GM19455 (cell line): ENCODE data around the gene PROK1.

Experiments
- ATAC-seq: cut with Tn5 transposase; IDR thresholded peaks from one replicate; pipeline ENCODE4 v1.9.1; 2021; ENCODE audit not compliant: unreplicated experiment

The PROK1 gene

DNA sequence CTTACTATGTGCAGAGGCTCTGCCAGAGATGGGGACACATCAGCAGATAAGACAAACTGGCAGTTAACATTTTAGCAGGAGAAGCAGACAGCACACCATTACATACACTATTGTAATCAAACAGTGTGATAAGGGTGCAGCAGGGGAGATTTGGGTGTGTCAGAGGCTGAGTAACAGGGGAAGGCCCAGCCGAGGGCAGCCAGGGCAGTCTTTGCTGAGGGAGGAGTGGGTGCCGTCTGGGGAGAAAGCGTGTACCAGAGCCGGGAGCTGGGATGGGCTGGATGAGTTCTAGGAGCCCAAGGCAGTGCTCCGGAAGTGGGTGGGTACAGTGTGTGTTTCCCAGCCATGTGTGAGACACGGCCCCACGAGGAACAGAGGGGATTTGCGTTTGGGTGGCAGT, 36.8 kb downstream of the PROK1 start:
- no peak for ATAC-seq

DNA sequence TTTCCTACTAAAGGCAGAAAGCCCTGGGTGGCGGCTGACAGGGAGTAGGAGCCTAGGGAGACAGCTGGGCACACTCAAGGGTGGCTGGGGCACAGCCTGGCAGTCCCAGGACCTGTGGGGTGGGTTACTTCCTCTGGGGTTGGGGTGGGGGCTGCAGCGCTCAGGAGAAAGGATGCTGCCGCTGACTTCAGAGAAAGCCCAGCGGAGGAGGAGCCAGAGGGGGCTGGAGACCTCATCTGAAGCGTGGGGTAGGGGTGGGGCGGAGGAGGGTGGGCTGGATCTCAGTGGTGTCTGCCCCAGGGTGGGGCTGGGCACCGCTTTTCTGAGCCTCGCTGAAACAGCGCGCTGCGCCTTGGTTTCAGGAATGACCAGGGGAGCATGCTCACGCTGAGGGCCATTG, 37.2 kb downstream of the PROK1 start:
- ATAC-seq = no peak

DNA sequence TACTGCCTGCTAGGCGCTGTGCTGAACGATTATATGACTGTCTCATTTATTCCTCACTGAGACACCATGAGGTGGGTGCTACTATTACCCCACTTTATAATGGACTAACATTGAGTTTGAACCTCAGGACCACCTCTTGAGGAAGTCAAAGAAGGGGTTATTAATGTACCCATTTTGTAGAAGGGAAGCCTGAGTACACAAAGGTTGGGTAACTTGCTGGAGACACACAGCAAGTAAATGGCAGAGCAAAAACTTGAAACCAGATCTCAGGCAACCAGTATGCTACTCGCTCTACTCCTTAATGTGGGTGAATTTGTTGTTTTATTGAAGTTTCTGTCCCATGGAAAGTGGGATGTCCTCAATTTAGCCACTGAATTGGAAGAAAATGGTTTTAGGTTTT, 37.9 kb downstream of the PROK1 start:
- no peak for ATAC-seq

DNA sequence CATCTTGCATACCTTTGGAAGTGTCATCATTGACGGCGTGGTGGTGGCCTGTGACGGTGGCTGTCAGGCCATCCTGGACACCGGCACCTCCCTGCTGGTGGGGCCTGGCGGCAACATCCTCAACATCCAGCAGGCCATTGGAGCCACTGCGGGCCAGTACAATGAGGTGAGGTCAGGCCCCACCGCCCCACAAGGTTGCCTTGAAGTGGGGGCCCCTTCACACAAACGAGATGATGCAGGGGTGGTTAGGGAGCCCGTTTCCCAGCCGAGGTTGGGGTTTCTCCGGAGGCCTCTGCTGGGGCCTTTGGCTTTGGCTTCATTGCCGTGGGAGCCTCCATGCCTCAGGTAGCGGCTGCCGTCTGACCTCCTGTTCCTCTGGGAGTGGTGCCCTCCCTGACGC, 38.5 kb downstream of the PROK1 start:
- no peak for ATAC-seq

DNA sequence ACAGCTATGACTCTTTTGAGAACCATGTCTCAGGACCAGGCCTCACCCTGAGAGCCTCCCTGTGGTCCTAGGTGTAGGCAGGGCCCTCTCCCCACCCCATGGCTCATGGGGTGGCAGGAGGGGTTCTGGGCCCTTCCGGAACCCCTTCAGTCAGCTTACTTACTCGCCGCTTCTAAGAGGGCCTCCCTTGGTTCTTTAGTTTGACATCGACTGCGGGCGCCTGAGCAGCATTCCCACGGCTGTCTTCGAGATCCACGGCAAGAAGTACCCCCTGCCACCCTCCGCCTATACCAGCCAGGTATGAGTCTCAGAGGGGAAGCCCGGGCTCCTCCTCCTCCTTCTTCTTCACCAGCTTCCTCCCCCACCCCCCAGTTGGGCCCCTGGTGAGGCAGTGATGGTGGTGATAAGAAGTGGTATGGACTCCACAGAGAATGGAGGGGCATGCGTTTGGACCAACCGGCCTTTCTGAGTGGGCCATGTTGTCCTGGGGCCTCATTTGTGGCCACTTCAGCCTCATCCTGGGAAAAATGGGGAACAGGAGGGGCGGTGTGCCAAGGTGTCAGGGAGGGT, 39.1 kb downstream of the PROK1 start:
- no peak for ATAC-seq

DNA sequence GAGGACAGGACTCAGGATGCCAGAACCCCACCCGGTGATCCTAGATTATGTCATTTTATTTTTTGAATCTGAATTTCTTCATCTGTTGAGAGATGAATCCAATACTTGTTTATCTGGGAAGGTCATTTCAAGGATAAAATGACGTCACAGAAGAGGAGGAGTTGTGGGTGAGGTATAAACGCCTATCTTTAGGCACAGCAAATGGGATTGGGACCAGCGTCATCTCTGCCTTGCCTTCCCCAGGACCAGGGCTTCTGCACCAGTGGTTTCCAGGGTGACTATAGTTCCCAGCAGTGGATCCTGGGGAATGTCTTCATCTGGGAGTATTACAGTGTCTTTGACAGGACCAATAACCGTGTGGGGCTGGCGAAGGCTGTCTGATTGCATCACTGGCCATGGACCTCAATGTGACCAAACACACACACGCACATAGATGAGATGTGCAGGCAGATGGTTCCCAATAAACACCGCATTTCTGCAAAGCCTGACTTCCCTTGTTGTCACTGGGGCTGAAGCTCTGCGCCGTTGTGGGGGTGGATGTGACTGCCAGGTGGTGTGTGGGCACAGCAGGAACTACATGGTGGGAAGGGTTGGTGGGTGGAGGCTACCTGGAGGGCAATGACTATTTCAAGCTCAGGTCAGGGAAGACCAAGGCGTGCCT, 40.0 kb downstream of the PROK1 start:
- ATAC-seq = no peak

DNA sequence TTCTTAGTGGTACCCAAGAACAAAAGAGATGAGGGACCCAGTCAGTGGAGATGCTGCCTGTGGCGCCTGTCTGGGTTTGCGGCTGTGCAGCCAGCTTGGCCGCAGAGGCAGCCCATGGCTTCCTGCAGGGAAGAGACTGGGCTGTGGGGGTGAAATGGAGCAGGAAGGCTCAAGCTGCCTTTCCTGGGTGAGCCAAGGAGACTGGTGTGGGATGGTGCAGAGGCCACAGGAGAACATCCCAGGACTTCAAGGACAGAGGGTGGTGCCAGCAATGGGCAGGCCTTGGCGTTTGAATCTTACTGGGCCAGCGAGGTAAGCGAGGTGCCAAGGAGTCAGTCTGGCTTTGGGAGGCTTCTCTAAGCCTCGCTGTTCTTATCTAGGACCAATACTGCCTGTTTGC, 41.6 kb downstream of the PROK1 start:
- ATAC-seq = no peak

DNA sequence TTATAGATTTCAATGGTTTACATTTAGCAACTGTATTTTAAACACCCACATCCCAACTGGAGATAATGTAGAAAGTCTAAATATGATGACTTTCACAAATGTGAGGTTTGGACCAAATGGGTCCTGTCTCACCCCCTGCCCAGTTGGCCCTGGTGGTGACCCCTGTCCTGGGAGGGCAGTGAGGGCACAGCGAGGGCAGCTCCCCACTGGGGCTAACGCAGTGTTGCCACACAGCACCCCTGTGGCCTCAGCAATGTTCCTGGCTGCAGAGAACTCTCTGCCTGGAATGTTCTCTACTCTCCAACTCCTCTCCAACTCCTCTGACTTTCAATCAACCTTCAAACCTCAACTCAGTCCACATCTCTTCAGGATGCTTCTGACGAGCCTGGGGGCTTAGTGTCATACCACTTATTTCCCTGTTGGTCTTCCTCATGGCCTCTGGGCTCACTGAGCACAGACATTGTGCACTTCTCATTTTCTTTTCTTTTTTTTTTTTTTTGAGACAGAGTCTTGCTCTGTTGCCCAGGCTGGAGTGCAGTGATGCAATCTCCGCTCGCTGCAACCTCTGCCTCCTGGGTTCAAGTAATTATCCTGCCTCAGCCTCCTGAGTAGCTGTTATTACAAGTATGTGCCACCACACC, 42.2 kb downstream of the PROK1 start:
- ATAC-seq = no peak

DNA sequence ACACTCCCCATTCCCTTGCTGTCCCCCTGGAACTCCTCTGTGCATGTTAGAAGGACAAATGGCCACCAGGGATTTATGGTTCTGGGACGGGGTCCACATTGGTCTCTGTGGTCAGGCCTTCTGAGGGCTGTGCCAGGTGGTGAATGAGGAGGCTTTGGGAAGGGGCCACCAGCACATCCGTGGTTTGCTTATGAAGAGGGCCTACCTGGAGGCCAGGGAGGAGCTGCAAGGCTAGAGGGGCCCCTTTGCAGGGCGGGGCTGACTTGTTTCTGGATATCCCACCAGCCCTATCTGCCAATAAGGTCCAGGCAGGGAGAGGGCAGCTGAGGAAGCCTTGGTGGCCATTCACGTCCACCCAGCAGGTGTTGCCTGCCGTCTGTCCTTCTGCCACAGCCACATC, 43.1 kb downstream of the PROK1 start:
- ATAC-seq = no peak

DNA sequence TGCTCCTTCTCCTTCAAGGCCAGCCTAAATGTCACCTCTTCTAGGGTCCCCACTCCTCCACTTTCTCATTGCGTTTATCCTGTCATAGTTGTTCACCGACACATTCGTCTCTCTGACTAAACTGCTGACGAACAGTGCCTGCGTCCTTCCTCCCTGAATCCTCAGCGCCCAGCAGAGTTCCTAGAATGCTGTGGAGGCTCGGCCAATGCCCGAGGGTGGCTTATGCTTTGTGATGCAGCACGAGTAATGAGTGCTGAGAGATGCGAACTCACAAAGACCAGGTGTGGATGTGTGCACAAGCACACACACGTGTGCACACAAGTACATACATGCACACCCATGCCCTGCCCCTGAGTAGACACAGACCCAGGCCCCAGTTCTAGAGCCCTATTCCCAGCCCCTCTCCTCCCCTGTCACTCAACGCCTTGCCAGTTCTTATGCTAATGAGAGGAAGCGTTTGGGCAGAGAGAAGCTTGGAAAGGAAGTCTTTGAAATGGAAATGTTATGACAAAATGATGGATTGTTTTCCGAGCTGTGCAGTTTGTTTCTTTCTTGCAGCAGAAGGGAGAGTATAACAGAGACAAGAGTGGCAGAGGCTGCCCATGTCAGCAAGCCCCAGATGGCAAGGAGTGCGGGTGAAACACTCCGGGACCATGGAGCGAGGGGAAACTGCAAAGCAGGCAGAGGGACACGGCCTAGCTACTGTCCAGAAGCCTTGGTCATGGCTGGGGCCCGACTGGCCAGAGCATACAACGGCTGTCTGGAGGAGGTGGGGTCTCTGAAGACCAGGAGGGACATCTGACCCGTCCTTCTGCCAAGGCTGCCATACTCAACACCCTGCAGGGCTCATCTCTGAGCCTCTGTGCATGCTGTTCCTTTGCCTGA, 43.8 kb downstream of the PROK1 start:
- ATAC-seq = no peak

DNA sequence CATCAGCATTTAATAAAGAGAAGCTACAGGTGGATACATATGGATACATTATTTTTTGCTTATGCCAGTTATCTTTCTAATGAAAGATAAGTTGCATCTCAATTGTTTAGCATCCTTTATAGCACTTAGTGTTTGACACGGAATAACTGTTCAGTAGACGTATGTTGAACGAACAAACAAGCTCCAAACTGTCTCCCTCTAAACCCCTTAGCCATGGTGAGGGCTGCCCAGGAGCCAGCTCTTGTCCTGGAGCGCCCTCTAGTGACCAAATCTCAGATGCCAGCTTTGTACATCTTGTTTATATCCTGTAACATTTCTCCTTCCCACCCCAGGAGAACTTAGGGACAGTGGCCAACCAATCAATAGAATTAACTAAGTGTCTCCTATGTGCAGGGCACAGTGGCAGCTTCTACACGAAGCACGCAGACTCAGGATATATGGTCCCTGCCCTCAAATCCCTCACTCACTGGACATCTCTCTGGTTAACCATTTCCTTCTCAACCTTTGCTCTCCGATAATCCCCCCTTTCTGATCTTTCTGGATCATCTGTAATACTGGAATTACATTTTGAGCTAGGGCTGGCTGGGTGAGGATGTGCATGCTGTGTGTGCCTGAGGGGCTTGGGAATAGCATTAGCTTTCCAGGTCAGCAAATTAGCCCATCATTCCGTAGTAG, 45.1 kb downstream of the PROK1 start:
- ATAC-seq = no peak

DNA sequence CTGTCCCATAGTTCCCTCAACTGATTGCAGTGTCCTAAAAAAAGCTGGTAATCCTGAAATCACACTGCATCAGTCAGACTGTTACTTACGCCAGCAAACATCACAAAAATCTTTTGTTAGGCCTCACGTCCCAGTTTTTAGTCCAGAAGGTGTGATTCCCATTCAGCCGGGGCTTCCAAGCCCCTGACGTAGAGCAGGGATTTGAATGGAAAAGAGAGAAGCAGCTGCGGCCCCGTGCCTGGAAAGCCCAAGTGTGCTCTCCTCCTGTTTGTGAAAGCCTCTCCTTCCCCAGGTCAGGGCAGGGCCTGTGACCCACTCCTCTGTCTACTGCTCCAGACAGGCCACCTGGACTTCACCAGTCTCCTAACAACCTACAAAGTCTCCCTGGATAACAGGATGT, 47.3 kb downstream of the PROK1 start:
- ATAC-seq = no peak

DNA sequence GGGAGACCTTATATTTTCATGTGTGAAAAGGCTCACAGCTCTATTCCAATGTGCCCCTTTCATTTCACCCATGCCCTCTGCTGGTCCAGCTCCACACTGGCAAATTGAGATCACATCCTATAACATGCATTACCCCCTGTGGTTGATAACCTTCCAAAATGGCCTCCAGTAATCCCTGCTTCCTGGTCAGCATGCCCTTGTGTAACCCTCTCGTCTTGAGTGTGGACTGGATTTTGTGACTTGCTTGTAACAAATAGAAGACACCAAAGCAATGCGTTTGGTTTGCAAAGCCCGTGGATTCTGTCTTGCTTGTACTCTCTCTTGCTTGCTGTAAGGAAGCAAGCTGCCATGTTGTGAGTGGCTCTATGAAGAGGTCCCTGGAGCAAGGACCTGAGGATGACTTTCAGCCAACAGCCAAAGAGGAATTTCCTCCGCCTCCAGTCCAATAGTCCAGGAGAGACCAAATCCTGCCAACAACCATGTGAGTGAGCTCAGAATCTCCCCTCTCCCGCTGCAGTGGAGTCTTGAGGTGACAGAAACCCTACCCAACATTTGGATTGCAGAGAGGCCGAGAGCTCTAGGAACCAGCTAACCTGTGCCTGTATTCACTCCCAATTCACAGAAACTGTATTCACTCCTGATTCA, 50.7 kb downstream of the PROK1 start:
- no peak for ATAC-seq

DNA sequence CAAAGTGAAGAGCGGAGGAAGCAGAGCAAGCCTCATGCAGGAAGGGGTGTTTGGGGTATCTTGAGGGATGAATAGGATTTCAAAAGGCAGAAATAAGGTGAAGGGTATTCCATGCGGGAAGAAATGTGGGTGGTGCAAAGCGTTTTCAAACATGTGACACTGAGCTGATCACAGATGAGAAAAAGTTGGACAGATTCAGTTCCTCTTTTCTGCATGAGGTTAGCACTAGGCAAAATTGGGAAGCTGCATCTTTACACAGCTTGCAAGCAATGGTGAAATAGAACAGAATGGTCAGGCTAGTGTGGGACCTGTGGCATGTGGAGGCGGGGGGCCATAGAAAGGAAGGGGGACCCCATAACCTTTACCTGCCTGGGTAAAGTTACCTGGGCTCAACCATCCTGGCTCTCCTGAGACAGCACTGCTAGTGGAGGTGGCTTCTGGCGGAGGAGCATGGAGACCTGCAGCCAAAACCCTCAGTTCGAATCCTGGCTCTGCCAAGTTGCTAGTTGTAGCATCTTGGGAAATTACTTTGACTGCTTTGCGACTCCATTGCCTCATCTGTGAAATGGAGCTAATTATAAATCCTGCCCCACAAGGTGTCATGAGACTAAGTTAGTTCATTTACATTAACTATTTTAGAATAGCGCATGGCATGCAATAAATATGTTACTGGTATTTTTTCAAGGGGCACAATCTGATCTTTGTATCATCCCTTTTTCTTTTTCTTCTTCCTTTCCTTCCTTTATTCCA, 51.6 kb downstream of the PROK1 start:
- ATAC-seq = no peak

DNA sequence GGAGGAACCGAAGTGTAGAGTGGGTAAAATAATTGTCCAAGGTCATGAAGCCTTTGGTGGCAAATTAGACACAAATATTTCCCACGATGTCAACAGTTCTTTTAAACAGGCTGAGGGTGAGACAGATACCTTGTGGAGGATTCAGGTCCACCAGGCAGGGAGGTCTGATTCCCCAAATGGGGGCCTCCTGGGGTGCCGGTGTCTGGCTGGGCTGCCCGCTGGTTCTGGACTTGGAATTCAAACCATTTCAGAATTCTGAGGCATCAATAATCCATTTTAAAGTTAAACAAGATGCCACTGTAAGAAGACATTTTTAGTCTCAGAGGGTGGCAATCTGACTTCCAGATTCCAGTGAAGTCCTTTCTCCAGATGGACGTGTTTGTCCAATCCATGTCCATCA, 52.5 kb downstream of the PROK1 start:
- ATAC-seq = no peak

DNA sequence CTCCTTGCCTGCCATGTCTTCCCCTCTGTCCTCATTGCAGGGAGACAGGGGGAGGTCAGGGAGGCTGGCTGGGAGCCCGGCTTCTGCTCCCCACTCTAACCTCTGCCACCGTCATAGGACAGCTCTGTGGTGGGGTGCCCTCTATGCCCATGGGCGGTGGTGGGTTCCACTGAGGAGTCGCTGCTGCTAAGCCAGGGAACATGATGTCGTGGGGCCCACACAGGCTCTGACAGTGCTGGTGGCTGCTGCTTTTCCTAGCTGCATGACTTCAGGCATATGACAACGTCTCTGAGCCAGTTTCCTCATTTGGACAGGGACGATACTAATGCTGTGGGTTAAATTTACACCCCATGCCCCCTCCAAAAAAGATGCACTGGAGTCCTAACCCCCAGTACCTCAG, 53.3 kb downstream of the PROK1 start:
- ATAC-seq = no peak

DNA sequence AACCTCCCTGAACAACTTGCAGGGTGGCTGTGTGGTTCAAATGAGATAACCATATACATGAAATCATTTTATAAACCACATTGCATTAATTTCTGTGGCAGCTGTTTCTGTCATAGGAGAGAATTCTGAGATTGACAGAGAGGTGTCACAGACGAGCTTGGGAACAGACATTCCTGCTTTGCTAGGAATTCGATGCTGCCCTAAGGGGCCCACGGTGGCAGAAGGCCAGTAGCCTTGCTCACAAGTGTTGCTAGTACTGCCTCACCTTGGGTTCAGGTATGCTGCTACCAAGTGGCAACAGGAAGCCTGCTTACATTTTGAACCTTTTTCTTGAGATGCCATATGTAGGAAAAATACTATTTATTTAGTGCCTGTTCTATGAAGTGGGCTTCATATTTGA, 54.6 kb downstream of the PROK1 start:
- no peak for ATAC-seq

DNA sequence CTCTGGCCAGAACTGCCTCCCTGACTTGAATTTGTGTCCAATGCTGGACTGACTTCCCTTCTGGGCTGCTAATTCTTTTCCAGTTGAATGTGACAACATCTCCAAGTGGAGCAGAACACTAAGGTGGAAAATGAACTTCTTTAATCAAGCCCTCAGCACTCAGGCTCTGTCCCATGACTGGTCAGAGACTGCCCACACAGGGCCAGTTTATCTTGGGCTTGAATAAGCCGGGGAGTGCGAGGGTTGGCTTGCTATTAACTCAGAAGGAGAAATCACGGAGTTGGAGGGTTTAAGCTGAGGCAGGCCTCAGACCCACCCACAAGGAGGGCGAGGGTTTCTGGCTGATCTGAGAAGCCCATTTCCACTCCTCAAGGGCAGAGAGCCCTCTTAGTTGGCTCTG, 55.6 kb downstream of the PROK1 start:
- ATAC-seq = no peak
